Pancreas (tissue), 10 donors: Measurements from ENCODE around the gene MYADML2. TPM values are rescaled to one million over a fixed set of nuclear protein-coding genes. Genes with fewer than 3 reads are reported as not detected.

ENCODE experiments used
- ATAC-seq, 4 donors: fragments of 200-7000 bp; cut with Tn5 transposase; one replicate each; pipeline versions ENCODE4 v1.8.0 to v1.9.1; 2020; ENCODE audit warnings: mild to moderate bottlenecking in 4 of 4, moderate library complexity in 4 of 4
- DNase-seq, 6 donors: peaks; one replicate each; pipeline ENCODE4 v3.0.0-alpha.2; 2020
- FAIRE-seq: peaks from 2 replicates; lab custom pipeline; 2012; peaks lifted over from hg19 to GRCh38; lab: Jason Lieb, UNC
- H3K27ac ChIP-seq, 4 donors: fragments of 200-600 bp; sonication (generic); 1 replicate in 3 of 4; 2 replicates in 1 of 4; pipeline versions ENCODE4 v1.5.0 to v1.8.0; 2020
- H3K27me3 ChIP-seq, 4 donors: fragments of 200-600 bp; one replicate each; pipeline ENCODE4 v1.8.0; 2021
- H3K36me3 ChIP-seq, 3 donors: fragments of 200-600 bp; sonication (generic) in 1 of 3; one replicate each; pipeline versions ENCODE4 v1.5.0 to v1.8.0; 2020 to 2021
- H3K4me1 ChIP-seq, 3 donors: fragments of 200-600 bp; one replicate each; pipeline ENCODE4 v1.8.0; 2021
- H3K4me3 ChIP-seq, 4 donors: fragments of 200-600 bp; sonication (generic) in 2 of 4; one replicate each; pipeline versions ENCODE4 v1.5.0 to v1.8.0; 2020 to 2021
- H3K9me3 ChIP-seq, 4 donors: fragments of 200-600 bp; one replicate each; pipeline ENCODE4 v1.8.0; 2021
- CTCF ChIP-seq, 4 donors: fragments of 200-600 bp; sonication (generic) in 3 of 4; IDR thresholded peaks; one replicate each; pipeline versions ENCODE4 v1.5.0 to v1.8.0; 2021; ENCODE audit warnings: antibody characterized with exemption in 4 of 4
- WGBS, 2 donors: extraction: QIAGEN DNeasy Blood & Tissue Kit; methylation state at CpG; one replicate each; pipeline ENCODE4 v1.1.7; 2013; 5-methylcytosine and 5-hydroxymethylcytosine counted together
- intact Hi-C, 3 donors: fragments of 100-400 bp; cut with DNase I; formaldehyde crosslinking; loops; one replicate each; pipeline versions ENCODE4 v1.11.1 to v1.14.2; 2022
- polyA plus RNA-seq, 2 donors: library from polyadenylated mRNA; stranded (reverse); fragments of 200-250 nt; gene quantifications; one replicate each; pipeline ENCODE4 v1.2.3, GENCODE V29; 2013
- total RNA-seq, 6 donors: library from RNA; stranded (reverse); fragmentation: NEBNext Ultra II Directional in 4 of 6; extraction: Animal tissue kit (Norgen Biotek cat#: 25700) in 4 of 6; gene quantifications; one replicate each; pipeline versions ENCODE4 v1.2.1 to v1.2.4, GENCODE V29; 2021 to 2023
- donor health status: healthy with polysubstance abuse.
- donor health status: DM: no; HTN: no; CAD: no; lungs with moderate emphysema.
- donor health status: DM: no; HTN: no; CAD: no.
- donor health status: control.
- donor health status: control.
- donor health status: Bipolar disorder and iron deficiency.
- donor health status: DM: yes; HTN: yes; CAD: no.
- donor health status: DM: no; HTN: no; CAD: no.
- donor health status: DM: no; HTN: no; CAD: no.
- donor health status: DM: yes; HTN: yes; CAD: no.

MYADML2 gene
- total RNA-seq (not detected), polyA plus RNA-seq (not detected)

DNA sequence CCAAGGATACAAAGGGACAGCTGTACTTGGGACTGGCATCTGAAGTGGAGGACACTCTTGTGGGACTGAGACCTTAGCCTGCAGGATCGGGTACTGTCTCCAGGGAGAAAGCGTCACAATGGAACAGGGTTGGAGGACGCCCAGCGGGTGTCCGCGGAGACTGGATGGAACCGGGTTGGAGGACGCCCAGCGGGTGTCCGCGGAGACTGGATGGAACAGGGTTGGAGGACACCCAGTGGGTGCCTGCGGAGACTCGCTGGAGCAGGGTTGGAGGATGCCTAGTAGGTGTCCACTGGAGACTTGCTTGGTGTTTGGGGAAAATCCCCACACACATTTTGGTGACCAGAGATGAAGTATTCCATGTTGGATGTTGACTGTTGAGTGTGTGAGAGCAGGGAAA, at the start of gene MYADML2:
Gene MYADML2, minus strand, starts transcription at position 45 of the 400 bp plus-strand sequence. CDS start 5,492 bp downstream, outside the sequence.
- no peaks in the 10 kb centered on the region for H3K9me3 ChIP-seq
- DNase-seq: no peak
- no peak for ATAC-seq
- WGBS, 2 donors: 81 to 84% methylated on average over 13 of the region's 13 CpGs
- no peak for FAIRE-seq
- no peaks in the 10 kb centered on the region for H3K4me1 ChIP-seq
- H3K36me3 ChIP-seq: no peaks in the 10 kb centered on the region
- intact Hi-C loops: no loop called here
- no peak within 1 kb of the TSS for H3K4me3 ChIP-seq
- no peaks in the 10 kb centered on the region for H3K27me3 ChIP-seq
- no peak for TF ChIP-seq CTCF (IDR thresholded peaks at IDR 0.05)
- H3K27ac ChIP-seq: no peak within 1 kb of the TSS

GRCh38 chr17:81996232-81996756, 49.3 kb upstream of the MYADML2 start:
- no peak for FAIRE-seq
- no peaks in the 10 kb centered on the region for H3K36me3 ChIP-seq
- H3K4me3 ChIP-seq: no peak overlapping the region
- intact Hi-C loops: no loop called here
- no peak overlapping the region for H3K27ac ChIP-seq
- WGBS, 2 donors: 90% methylated on average over 26 to 28 of the region's 28 CpGs
- no peak for TF ChIP-seq CTCF (IDR thresholded peaks at IDR 0.05)
- ATAC-seq: no peak
- peaks cover 8 to 13% (median 13%) of the 10 kb centered on the region in 3 donors for H3K4me1 ChIP-seq
- H3K9me3 ChIP-seq: no peaks in the 10 kb centered on the region
- peak in 1 of 6 donors; percentile 19 for DNase-seq
- H3K27me3 ChIP-seq: no peaks in the 10 kb centered on the region

GRCh38 chr17:81995463-81996231, 48.6 kb upstream of the MYADML2 start:
- H3K4me1 ChIP-seq: peaks cover 14 to 20% (median 17%) of the 10 kb centered on the region in 3 donors
- no peak overlapping the region for H3K4me3 ChIP-seq
- H3K9me3 ChIP-seq: no peaks in the 10 kb centered on the region
- 93 to 94% methylated on average over 29 of the region's 29 CpGs for WGBS, 2 donors
- no peaks in the 10 kb centered on the region for H3K36me3 ChIP-seq
- peak in 2 of 6 donors; percentile 28 to 82 for DNase-seq
- ATAC-seq: no peak
- FAIRE-seq: no peak
- intact Hi-C loops: no loop called here
- no peaks in the 10 kb centered on the region for H3K27me3 ChIP-seq
- H3K27ac ChIP-seq: no peak overlapping the region
- TF ChIP-seq CTCF (IDR thresholded peaks at IDR 0.05): no peak

DNA sequence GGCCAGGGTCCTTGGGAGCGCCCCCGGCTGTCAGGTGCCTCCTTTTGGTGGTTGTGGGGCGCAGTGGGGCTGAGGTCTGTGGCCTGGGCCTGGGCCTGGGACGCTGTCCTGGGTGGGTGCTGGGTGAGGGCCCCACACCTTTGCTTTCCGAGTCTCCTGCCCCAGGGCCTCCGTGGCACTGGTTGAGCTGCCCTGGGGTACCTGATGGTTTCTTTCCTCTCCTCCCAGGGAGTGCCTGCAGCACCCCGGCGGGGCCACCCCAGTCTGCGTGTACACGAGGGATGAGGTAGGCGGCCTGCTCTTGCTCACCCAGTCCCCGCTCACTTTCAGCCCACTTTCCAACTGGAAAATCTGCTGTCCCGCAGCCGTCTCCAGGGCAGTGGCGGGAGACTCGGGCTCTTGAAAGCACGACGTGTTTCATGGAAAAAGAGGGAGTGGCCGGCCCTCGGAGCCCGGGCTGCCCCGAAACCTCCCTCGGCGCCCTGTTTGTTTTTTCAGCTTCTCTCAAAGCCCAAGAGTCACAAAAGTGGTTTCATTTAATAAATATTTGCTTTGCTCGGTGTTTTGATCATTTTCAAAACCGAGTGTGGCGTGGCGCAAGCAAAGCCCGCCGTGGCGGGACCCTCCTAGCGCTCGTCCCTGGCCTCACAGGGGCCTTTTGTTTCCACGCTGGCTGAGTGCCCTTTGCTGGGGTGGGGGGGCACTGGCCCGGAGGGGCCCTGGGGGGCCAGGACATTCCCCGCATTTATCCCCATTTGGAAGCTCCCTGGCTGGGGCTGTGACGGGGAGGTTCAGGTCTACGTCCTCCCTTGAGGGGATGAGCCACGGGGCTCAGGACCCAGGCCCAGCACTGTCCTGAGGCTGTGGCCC, 47.8 kb upstream of the MYADML2 start:
- no peak overlapping the region for H3K27ac ChIP-seq
- no peak for ATAC-seq

More for the DNA sequence above, 47.8 kb upstream of the MYADML2 start:
- Histone ChIP-seq H3K9me3 (no peaks in the 10 kb centered on the region), H3K4me3 (no peak overlapping the region), H3K4me1 (peaks cover 15 to 20% (median 17%) of the 10 kb centered on the region in 3 donors), H3K36me3 (no peaks in the 10 kb centered on the region), H3K27me3 (no peaks in the 10 kb centered on the region)
- intact Hi-C loops: no loop called here
- DNase-seq: peak in 2 of 6 donors; percentile 27 to 72
- no peak for TF ChIP-seq CTCF (IDR thresholded peaks at IDR 0.05)
- FAIRE-seq: no peak
- 89 to 90% methylated on average over 39 of the region's 39 CpGs for WGBS, 2 donors
